IMR-90 (cell line): Measurements from ENCODE around the gene SF3B1. TPM values are rescaled to one million over a fixed set of nuclear protein-coding genes. Genes with fewer than 3 reads are reported as not detected.

Source experiments
- ATAC-seq: fragments of 200-7000 bp; cut with Tn5 transposase; 2 replicates; pipeline ENCODE4 v1.9.1; 2020; ENCODE audit warnings: low read depth, mild to moderate bottlenecking, moderate library complexity
- BruUV-seq: library from RNA; stranded (reverse); fragments of 400-500 nt; replicated peaks from 2 replicates; lab custom pipeline; 2021; lab: Mats Ljungman, UMichigan
- CTCF ChIA-PET: fragments of 300-600 bp; formaldehyde crosslinking; extraction: SDS; loops from one replicate; lab custom pipeline; 2021; ENCODE audit warnings: antibody characterized with exemption; lab: Yijun Ruan, JAX
- POLR2A ChIA-PET: fragments of 300-600 bp; sonication (Branson Sonifier 250); formaldehyde crosslinking; loops from one replicate; lab custom pipeline; 2022; ENCODE audit warnings: antibody characterized with exemption; ENCODE audit not compliant: unreplicated experiment; lab: Charles Lee
- DNase-seq: peaks from one replicate; pipeline ENCODE4 v3.0.0; 2013
- H2AFZ ChIP-seq: replicated peaks from 2 replicates; pipeline ENCODE3; 2013; ENCODE audit warnings: low read length, mild to moderate bottlenecking; ENCODE audit not compliant: poor library complexity
- H2AK5ac ChIP-seq: 2 replicates; pipeline ENCODE4 v1.6.1; 2013; ENCODE audit warnings: low read depth, low read length, inconsistent platforms
- H2AK9ac ChIP-seq: replicated peaks from 2 replicates; pipeline ENCODE3; 2013; ENCODE audit warnings: mild to moderate bottlenecking, low read depth, low read length, moderate library complexity; ENCODE audit not compliant: poor library complexity
- H2BK120ac ChIP-seq: 2 replicates; pipeline ENCODE4 v1.6.1; 2013; ENCODE audit warnings: low read depth, low read length, inconsistent platforms
- H2BK15ac ChIP-seq: 3 replicates; pipeline ENCODE4 v1.6.1; 2013; ENCODE audit warnings: low read depth, low read length, inconsistent platforms
- H2BK20ac ChIP-seq: 2 replicates; pipeline ENCODE4 v1.6.1; 2013; ENCODE audit warnings: low read depth, mild to moderate bottlenecking, inconsistent platforms, low read length, moderate library complexity
- H2BK5ac ChIP-seq: 2 replicates; pipeline ENCODE4 v1.6.1; 2013; ENCODE audit warnings: mild to moderate bottlenecking, low read depth, low read length, inconsistent platforms; ENCODE audit not compliant: poor library complexity, severe bottlenecking
- H3K14ac ChIP-seq: replicated peaks from 2 replicates; pipeline ENCODE4 v1.6.1; 2013; ENCODE audit warnings: low read depth, low read length, inconsistent platforms
- H3K18ac ChIP-seq: 2 replicates; pipeline ENCODE4 v1.6.1; 2013; ENCODE audit warnings: low read depth, low read length, control low read depth
- H3K23ac ChIP-seq: 2 replicates; pipeline ENCODE4 v1.6.1; 2013; ENCODE audit warnings: low read depth, low read length, inconsistent platforms
- H3K27ac ChIP-seq: 2 replicates; pipeline ENCODE4 v1.5.1; 2013; ENCODE audit warnings: mild to moderate bottlenecking, control low read depth, low read length; ENCODE audit not compliant: insufficient read depth
- H3K27me3 ChIP-seq: 2 replicates; pipeline ENCODE4 v1.6.1; 2013; ENCODE audit warnings: low read length; ENCODE audit not compliant: control insufficient read depth, insufficient read depth
- H3K36me3 ChIP-seq: 2 replicates; pipeline ENCODE4 v1.6.1; 2013; ENCODE audit warnings: low read length, mixed read lengths; ENCODE audit not compliant: control insufficient read depth, insufficient read depth
- H3K4ac ChIP-seq: 2 replicates; pipeline ENCODE4 v1.6.1; 2013; ENCODE audit warnings: low read depth, low read length, inconsistent platforms
- H3K4me1 ChIP-seq: 2 replicates; pipeline ENCODE4 v1.6.1; 2013; ENCODE audit warnings: low read length, mixed read lengths; ENCODE audit not compliant: control insufficient read depth, insufficient read depth
- H3K4me2 ChIP-seq: 2 replicates; pipeline ENCODE4 v1.6.1; 2013; ENCODE audit warnings: low read depth, mild to moderate bottlenecking, control low read depth, low read length, moderate library complexity
- H3K4me3 ChIP-seq: 2 replicates; pipeline ENCODE4 v1.5.1; 2013; ENCODE audit warnings: low read depth, mild to moderate bottlenecking, control low read depth, low read length, moderate library complexity; ENCODE audit not compliant: insufficient read depth
- H3K56ac ChIP-seq: 2 replicates; pipeline ENCODE4 v1.6.1; 2013; ENCODE audit warnings: low read length, inconsistent platforms; ENCODE audit not compliant: insufficient read depth; ENCODE audit errors: extremely low read depth
- H3K79me1 ChIP-seq, 2 experiments: 2 replicates each; pipeline ENCODE4 v1.6.1; 2013; ENCODE audit warnings: low read length in 2 of 2, inconsistent platforms in 1 of 2, low read depth in 1 of 2
- H3K9ac ChIP-seq: 2 replicates; pipeline ENCODE4 v1.6.1; 2013; ENCODE audit warnings: low read depth, low read length, control low read depth
- H3K9me1 ChIP-seq: 2 replicates; pipeline ENCODE4 v1.6.1; 2013; ENCODE audit warnings: low read length, inconsistent platforms; ENCODE audit not compliant: insufficient read depth
- H3K9me3 ChIP-seq: 2 replicates; pipeline ENCODE4 v1.6.1; 2013; ENCODE audit warnings: low read length; ENCODE audit not compliant: control insufficient read depth, insufficient read depth
- H4K20me1 ChIP-seq: 2 replicates; pipeline ENCODE4 v1.6.1; 2013; ENCODE audit warnings: low read length, inconsistent platforms; ENCODE audit not compliant: insufficient read depth
- H4K5ac ChIP-seq: 2 replicates; pipeline ENCODE4 v1.6.1; 2013; ENCODE audit warnings: mild to moderate bottlenecking, low read depth, low read length, control low read depth
- H4K8ac ChIP-seq, 2 experiments: 2 replicates each; pipeline ENCODE4 v1.6.1; 2013; ENCODE audit warnings: low read depth in 2 of 2, low read length in 2 of 2, control low read depth in 1 of 2, inconsistent platforms in 1 of 2
- H4K91ac ChIP-seq: 2 replicates; pipeline ENCODE4 v1.6.1; 2013; ENCODE audit warnings: low read depth, low read length, inconsistent platforms; ENCODE audit not compliant: insufficient read depth
- BHLHE40 ChIP-seq: fragments of 150-350 bp; IDR thresholded peaks from 2 replicates; pipeline ENCODE4 v1.6.1; 2016; ENCODE audit warnings: mild to moderate bottlenecking, low read depth, low read length
- CHD1 ChIP-seq: IDR thresholded peaks from 2 replicates; pipeline ENCODE4 v1.6.1; 2012; ENCODE audit warnings: low read depth, low read length, improper control_type of control experiment
- ELK1 ChIP-seq: fragments of 150-350 bp; IDR thresholded peaks from 2 replicates; pipeline ENCODE4 v1.6.1; 2016; ENCODE audit warnings: low read depth, mild to moderate bottlenecking, low read length, moderate library complexity, borderline replicate concordance
- NFE2L2 ChIP-seq: fragments of 150-350 bp; IDR thresholded peaks from 2 replicates; pipeline ENCODE4 v1.6.1; 2016; ENCODE audit warnings: low read depth, mild to moderate bottlenecking, low read length
- POLR2A ChIP-seq: IDR thresholded peaks from 2 replicates; pipeline ENCODE4 v1.6.1; 2012; ENCODE audit warnings: mild to moderate bottlenecking, low read depth, low read length
- RFX5 ChIP-seq: IDR thresholded peaks from 2 replicates; pipeline ENCODE4 v1.8.0; 2012; ENCODE audit warnings: low read depth, mild to moderate bottlenecking, low read length, moderate library complexity
- WGBS, 2 experiments: methylation state at CpG; one replicate each; pipeline versions ENCODE4 v1.1.5 to v1.1.7; 2013; ENCODE audit warnings: missing lambda C conversion rate in 2 of 2; ENCODE audit not compliant: insufficient read length in 1 of 2; ENCODE audit errors: extremely low coverage in 2 of 2; 5-methylcytosine and 5-hydroxymethylcytosine counted together
- dilution Hi-C: fragments of 300-500 bp; cut with HindIII; formaldehyde crosslinking; loops from one replicate; pipeline ENCODE4 v1.14.3; 2018; ENCODE audit warnings: low sequenced_read_pairs; ENCODE audit not compliant: unreplicated experiment
- in situ Hi-C: fragments of 300-500 bp; cut with MboI; formaldehyde crosslinking; loops from 3 replicates; pipeline ENCODE4 v1.14.3; 2019; ENCODE audit warnings: low sequenced_read_pairs, inconsistent platforms, mixed read lengths
- intact Hi-C: fragments of 100-400 bp; cut with micrococcal nuclease; formaldehyde crosslinking; loops from 2 replicates; pipeline ENCODE4 v1.10.0; 2022
- polyA plus RNA-seq, 3 experiments: library from polyadenylated mRNA; depleted of rRNA; stranded (reverse); fragments of >200 nt; gene quantifications; 2 replicates each; pipeline ENCODE4 v1.2.3, GENCODE V29; 2012; ENCODE audit warnings: low replicate concordance in 1 of 3
- total RNA-seq: library from RNA; depleted of rRNA; stranded (reverse); fragments of >200 nt; gene quantifications from 2 replicates; pipeline ENCODE4 v1.2.3, GENCODE V29; 2012

SF3B1 gene
- total and polyA plus RNA-seq, 2 of the 4 experiments (the other 2 are of a cell fraction), result 326 to 942 TPM

DNA sequence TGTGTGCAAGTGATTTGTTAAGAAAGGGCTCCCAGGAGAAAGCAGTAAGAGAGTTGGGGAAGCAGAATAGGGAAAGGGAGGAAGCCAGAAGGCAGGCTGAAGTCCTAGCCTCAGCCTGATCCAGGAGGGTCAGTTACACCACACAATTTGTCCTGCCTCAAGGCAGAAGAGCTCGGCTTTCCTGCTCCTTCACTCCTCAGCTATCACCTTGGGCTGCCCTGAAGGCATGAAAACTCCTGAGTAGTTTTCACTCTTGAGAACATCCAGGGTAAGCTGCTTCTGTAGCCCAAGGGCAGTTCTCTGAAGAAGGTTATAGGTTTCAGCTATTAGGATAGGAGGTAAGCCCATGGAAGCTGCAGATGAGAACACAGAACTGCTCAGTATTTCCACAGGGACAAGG is 76.8 kb downstream of the SF3B1 start:
- no TSS peak for BruUV-seq
- no peak overlapping the region for H4K5ac ChIP-seq
- H2BK5ac ChIP-seq, result no peak overlapping the region
- DNase-seq (no peak), ATAC-seq (no peak)
- in situ Hi-C loops, result no loop called here
- no CpG with 5 or more reads among the region's 1 CpG for WGBS, 2 experiments
- dilution Hi-C loops, result no loop called here
- H3K4me1 ChIP-seq, result no peaks in the 10 kb centered on the region
- intact Hi-C loops, result loop anchor here (5.0 kb wide), 1 partner anchor 161 kb away; no protein-coding TSS in a partner anchor
- no peak overlapping the region for H3K23ac ChIP-seq
- no peak for TF ChIP-seq BHLHE40
- TF ChIP-seq POLR2A, result no peak
- no peak for TF ChIP-seq CHD1
- no peak for TF ChIP-seq ELK1
- TF ChIP-seq RFX5, result no peak
- no peak for TF ChIP-seq NFE2L2
- H3K9me1 ChIP-seq, result no peaks in the 10 kb centered on the region
- H4K8ac ChIP-seq, result no peak overlapping the region
- no peak overlapping the region for H3K4me2 ChIP-seq
- CTCF ChIA-PET, result no interaction called here
- no peak overlapping the region for H2BK15ac ChIP-seq
- no peak overlapping the region for H3K56ac ChIP-seq
- no peak overlapping the region for H3K4ac ChIP-seq
- H4K20me1 ChIP-seq, result no peaks in the 10 kb centered on the region
- H3K27ac ChIP-seq, result no peak overlapping the region
- H3K36me3 ChIP-seq, result no peaks in the 10 kb centered on the region
- H3K9me3 ChIP-seq, result no peaks in the 10 kb centered on the region
- no peak overlapping the region for H3K14ac ChIP-seq
- no peaks in the 10 kb centered on the region for H3K79me1 ChIP-seq
- H3K18ac ChIP-seq, result no peak overlapping the region
- H3K27me3 ChIP-seq, result no peaks in the 10 kb centered on the region
- no peak overlapping the region for H2AFZ ChIP-seq
- H3K4me3 ChIP-seq, result no peak overlapping the region
- H2AK9ac ChIP-seq, result no peak overlapping the region
- H4K91ac ChIP-seq, result no peak overlapping the region
- POLR2A ChIA-PET, result no interaction called here
- H2BK20ac ChIP-seq, result no peak overlapping the region
- no peak overlapping the region for H3K9ac ChIP-seq
- H2BK120ac ChIP-seq, result no peak overlapping the region
- no peak overlapping the region for H2AK5ac ChIP-seq
